Liver (tissue), 9 donors: Measurements from ENCODE around the gene CALY. TPM values are rescaled to one million over a fixed set of nuclear protein-coding genes. Genes with fewer than 3 reads are reported as not detected.
A peak's percentile ranks its signal among the peaks of the same experiment; 100 is the strongest.

Source experiments
- DNase-seq: peaks from one replicate; pipeline ENCODE4 v3.0.0-alpha.2; 2017; ENCODE audit warnings: low spot score
- H3K27ac ChIP-seq, 2 donors: one replicate each; pipeline ENCODE4 v1.7.0; 2013; ENCODE audit warnings: inconsistent platforms in 2 of 2, low read length in 2 of 2, control low read depth in 1 of 2, low read depth in 1 of 2, mild to moderate bottlenecking in 1 of 2
- H3K27me3 ChIP-seq, 4 donors: one replicate each; pipeline versions ENCODE4 v1.6.1 to v1.7.0; 2013; ENCODE audit warnings: low read length in 3 of 4, inconsistent platforms in 1 of 4, mild to moderate bottlenecking in 1 of 4, moderate library complexity in 1 of 4; ENCODE audit not compliant: control insufficient read depth in 4 of 4, insufficient read depth in 4 of 4
- H3K36me3 ChIP-seq, 4 donors: one replicate each; pipeline versions ENCODE4 v1.6.1 to v1.7.0; 2013; ENCODE audit warnings: low read length in 3 of 4, mild to moderate bottlenecking in 3 of 4, low read depth in 1 of 4, moderate library complexity in 1 of 4; ENCODE audit not compliant: control insufficient read depth in 4 of 4, insufficient read depth in 3 of 4
- H3K4me1 ChIP-seq, 4 donors: one replicate each; pipeline versions ENCODE4 v1.6.1 to v1.7.0; 2013; ENCODE audit warnings: low read length in 3 of 4, mild to moderate bottlenecking in 3 of 4, moderate library complexity in 1 of 4; ENCODE audit not compliant: control insufficient read depth in 4 of 4, insufficient read depth in 4 of 4
- H3K4me3 ChIP-seq, 3 donors: one replicate each; pipeline versions ENCODE4 v1.6.1 to v1.7.0; 2013; ENCODE audit warnings: low read length in 3 of 3, control low read depth in 1 of 3, low read depth in 1 of 3, mild to moderate bottlenecking in 1 of 3
- H3K9ac ChIP-seq, 2 donors: one replicate each; pipeline ENCODE4 v1.7.0; 2013; ENCODE audit warnings: low read length in 2 of 2, mild to moderate bottlenecking in 2 of 2, moderate library complexity in 2 of 2, control low read depth in 1 of 2, low read depth in 1 of 2
- H3K9me3 ChIP-seq, 4 donors: one replicate each; pipeline versions ENCODE4 v1.6.1 to v1.7.0; 2013; ENCODE audit warnings: low read length in 3 of 4; ENCODE audit not compliant: control insufficient read depth in 4 of 4
- EGR1 ChIP-seq, 2 donors: IDR thresholded peaks; 2 replicates each; pipeline ENCODE4 v1.6.1; 2016 to 2018; ENCODE audit warnings: antibody characterized with exemption in 2 of 2, low read depth in 2 of 2
- FOXA1 ChIP-seq: IDR thresholded peaks from 2 replicates; pipeline ENCODE4 v1.6.1; 2016; ENCODE audit warnings: antibody characterized with exemption
- FOXA2 ChIP-seq: IDR thresholded peaks from 2 replicates; pipeline ENCODE4 v1.6.1; 2016; ENCODE audit warnings: antibody characterized with exemption
- GABPA ChIP-seq, 2 donors: IDR thresholded peaks in 1 of 2; conservative IDR thresholded peaks in 1 of 2; 2 replicates each; pipeline ENCODE4 v1.6.1; 2016; ENCODE audit warnings: antibody characterized with exemption in 2 of 2, mild to moderate bottlenecking in 1 of 2, moderate library complexity in 1 of 2
- HNF4A ChIP-seq, 2 donors: conservative IDR thresholded peaks; 2 replicates each; pipeline ENCODE4 v1.6.1; 2016; ENCODE audit warnings: antibody characterized with exemption in 2 of 2, mild to moderate bottlenecking in 2 of 2
- HNF4G ChIP-seq: IDR thresholded peaks from 2 replicates; pipeline ENCODE4 v1.6.1; 2016; ENCODE audit warnings: antibody characterized with exemption
- JUND ChIP-seq, 2 donors: IDR thresholded peaks; 2 replicates each; pipeline ENCODE4 v1.6.1; 2016; ENCODE audit warnings: antibody characterized with exemption in 2 of 2
- NR2F2 ChIP-seq: IDR thresholded peaks from 2 replicates; pipeline ENCODE4 v1.6.1; 2016; ENCODE audit warnings: antibody characterized with exemption
- RXRA ChIP-seq, 2 donors: IDR thresholded peaks; 2 replicates each; pipeline ENCODE4 v1.6.1; 2017 to 2018; ENCODE audit warnings: antibody characterized with exemption in 2 of 2, mild to moderate bottlenecking in 1 of 2
- SP1 ChIP-seq: IDR thresholded peaks from 2 replicates; pipeline ENCODE4 v1.6.1; 2018; ENCODE audit warnings: antibody characterized with exemption, mild to moderate bottlenecking
- TAF1 ChIP-seq: conservative IDR thresholded peaks from 2 replicates; pipeline ENCODE4 v1.6.1; 2016; ENCODE audit warnings: antibody characterized with exemption, mild to moderate bottlenecking
- YY1 ChIP-seq: IDR thresholded peaks from 2 replicates; pipeline ENCODE4 v1.6.1; 2016; ENCODE audit warnings: antibody characterized with exemption, mild to moderate bottlenecking
- WGBS: extraction: QIAGEN DNeasy Blood & Tissue Kit; methylation state at CpG from one replicate; pipeline ENCODE4 v1.1.7; 2013; 5-methylcytosine and 5-hydroxymethylcytosine counted together
- polyA plus RNA-seq, 2 donors: library from polyadenylated mRNA; stranded (reverse) in 1 of 2; unstranded in 1 of 2; fragments of 200-250 nt in 1 of 2; fragments of >200 nt in 1 of 2; fragmentation: Nextera tagmentation in 1 of 2; extraction: Ambion mirVana in 1 of 2; gene quantifications; one replicate each; pipeline versions ENCODE4 v1.2.1 to v1.2.3, GENCODE V29; 2013 to 2015
- total RNA-seq, 2 donors: library from RNA; depleted of rRNA; stranded (reverse); fragments of >200 nt; gene quantifications; one replicate each; pipeline ENCODE4 v1.2.3, GENCODE V29; 2014
- TF ChIP-seq, protein P1 (sequence below): IDR thresholded peaks from 2 replicates; pipeline ENCODE4 v1.6.1; 2016; ENCODE audit warnings: antibody characterized with exemption
- TF ChIP-seq, protein P2 (sequence below): IDR thresholded peaks from 2 replicates; pipeline ENCODE4 v1.6.1; 2016; ENCODE audit warnings: antibody characterized with exemption, mild to moderate bottlenecking
- TF ChIP-seq, protein P3 (sequence below): fragments of 150-350 bp; IDR thresholded peaks from 2 replicates; pipeline ENCODE4 v1.5.1; 2017; ENCODE audit warnings: improper control_type of control experiment, low read depth, low read length; ENCODE audit not compliant: missing input control
- TF ChIP-seq, protein P4 (sequence below): IDR thresholded peaks from 2 replicates; pipeline ENCODE4 v1.6.1; 2016; ENCODE audit warnings: antibody characterized with exemption
- donor health status: healthy.
- donor health status: healthy.
- donor health status: healthy.
- donor health status: healthy.
- donor health status: healthy.

The CALY gene
- total and polyA plus RNA-seq, 4 donors = 0.07 TPM; not detected in 3

DNA sequence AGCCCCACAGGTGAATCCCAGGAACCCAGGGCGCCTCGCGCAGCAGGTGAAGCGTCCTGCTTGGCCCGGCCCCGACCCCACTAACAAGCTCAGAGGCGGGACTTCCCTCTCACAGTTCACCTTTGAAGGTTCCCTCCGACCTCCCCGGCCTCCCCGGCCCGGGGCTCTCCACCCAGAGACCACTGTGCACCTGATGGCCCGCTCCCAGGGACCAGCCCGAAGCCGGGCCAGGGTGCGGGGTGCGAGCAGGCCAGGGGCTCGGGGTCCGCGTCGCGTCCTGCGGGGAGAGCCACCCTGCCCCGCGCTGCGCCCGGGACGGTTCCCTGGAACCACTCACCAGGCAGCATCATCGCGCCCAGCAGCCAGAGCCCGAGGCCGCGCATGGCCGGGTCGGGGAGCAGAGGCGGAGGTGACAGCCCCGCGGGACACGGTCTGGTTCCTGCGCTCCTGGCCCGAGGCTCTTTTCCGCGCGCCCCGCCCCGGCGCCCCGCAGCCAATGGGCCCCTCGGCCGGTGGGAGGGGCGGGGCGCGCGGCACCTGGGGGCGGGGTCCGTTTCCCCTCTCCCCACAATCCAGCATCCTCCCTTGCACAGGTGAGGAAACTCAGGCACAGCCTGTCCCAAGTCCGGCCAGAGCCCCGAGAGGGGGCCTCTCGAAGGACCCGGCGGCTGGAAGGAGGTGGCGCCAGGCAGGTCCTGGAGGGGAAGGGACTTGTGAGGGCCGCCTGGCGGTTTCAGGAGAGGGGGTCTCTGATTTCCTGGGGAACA lies 60.1 kb downstream of the CALY start, which contains the start of gene ADAM8:
Gene ADAM8 (minus strand): TSS at position 434 of the 767 bp plus-strand sequence. CDS start 51 bp downstream, at position 383.
- Histone ChIP-seq H3K4me3 (peak within 1 kb of the TSS in 1 of 3 donors; percentile 16), H3K27ac (peak within 1 kb of the TSS; percentile 64 to 84), H3K27me3 (no peaks in the 10 kb centered on the region), H3K4me1 (peaks cover 12 to 36% (median 27%) of the 10 kb centered on the region in 4 donors), H3K9me3 (no peaks in the 10 kb centered on the region), H3K36me3 (peaks cover 3 to 16% (median 5%) of the 10 kb centered on the region in 4 donors), H3K9ac (peak within 1 kb of the TSS in 1 of 2 donors; percentile 53)
- WGBS = 22% methylated on average over 63 of the region's 63 CpGs
- DNase-seq = no peak
- no peak for TF ChIP-seq RXRA (IDR thresholded peaks at IDR 0.05)
- no peak for TF ChIP-seq GABPA (IDR thresholded peaks at IDR 0.05 in 1 of 2, conservative IDR thresholded peaks at IDR 0.05 in 1 of 2)
- no peak for TF ChIP-seq SP1
- TF ChIP-seq TAF1 = no peak
- TF ChIP-seq, protein P1, sequence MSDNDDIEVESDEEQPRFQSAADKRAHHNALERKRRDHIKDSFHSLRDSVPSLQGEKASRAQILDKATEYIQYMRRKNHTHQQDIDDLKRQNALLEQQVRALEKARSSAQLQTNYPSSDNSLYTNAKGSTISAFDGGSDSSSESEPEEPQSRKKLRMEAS = no peak
- TF ChIP-seq HNF4G = no peak
- TF ChIP-seq, protein P2, sequence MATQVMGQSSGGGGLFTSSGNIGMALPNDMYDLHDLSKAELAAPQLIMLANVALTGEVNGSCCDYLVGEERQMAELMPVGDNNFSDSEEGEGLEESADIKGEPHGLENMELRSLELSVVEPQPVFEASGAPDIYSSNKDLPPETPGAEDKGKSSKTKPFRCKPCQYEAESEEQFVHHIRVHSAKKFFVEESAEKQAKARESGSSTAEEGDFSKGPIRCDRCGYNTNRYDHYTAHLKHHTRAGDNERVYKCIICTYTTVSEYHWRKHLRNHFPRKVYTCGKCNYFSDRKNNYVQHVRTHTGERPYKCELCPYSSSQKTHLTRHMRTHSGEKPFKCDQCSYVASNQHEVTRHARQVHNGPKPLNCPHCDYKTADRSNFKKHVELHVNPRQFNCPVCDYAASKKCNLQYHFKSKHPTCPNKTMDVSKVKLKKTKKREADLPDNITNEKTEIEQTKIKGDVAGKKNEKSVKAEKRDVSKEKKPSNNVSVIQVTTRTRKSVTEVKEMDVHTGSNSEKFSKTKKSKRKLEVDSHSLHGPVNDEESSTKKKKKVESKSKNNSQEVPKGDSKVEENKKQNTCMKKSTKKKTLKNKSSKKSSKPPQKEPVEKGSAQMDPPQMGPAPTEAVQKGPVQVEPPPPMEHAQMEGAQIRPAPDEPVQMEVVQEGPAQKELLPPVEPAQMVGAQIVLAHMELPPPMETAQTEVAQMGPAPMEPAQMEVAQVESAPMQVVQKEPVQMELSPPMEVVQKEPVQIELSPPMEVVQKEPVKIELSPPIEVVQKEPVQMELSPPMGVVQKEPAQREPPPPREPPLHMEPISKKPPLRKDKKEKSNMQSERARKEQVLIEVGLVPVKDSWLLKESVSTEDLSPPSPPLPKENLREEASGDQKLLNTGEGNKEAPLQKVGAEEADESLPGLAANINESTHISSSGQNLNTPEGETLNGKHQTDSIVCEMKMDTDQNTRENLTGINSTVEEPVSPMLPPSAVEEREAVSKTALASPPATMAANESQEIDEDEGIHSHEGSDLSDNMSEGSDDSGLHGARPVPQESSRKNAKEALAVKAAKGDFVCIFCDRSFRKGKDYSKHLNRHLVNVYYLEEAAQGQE = no peak
- TF ChIP-seq YY1 = no peak
- TF ChIP-seq, protein P3, sequence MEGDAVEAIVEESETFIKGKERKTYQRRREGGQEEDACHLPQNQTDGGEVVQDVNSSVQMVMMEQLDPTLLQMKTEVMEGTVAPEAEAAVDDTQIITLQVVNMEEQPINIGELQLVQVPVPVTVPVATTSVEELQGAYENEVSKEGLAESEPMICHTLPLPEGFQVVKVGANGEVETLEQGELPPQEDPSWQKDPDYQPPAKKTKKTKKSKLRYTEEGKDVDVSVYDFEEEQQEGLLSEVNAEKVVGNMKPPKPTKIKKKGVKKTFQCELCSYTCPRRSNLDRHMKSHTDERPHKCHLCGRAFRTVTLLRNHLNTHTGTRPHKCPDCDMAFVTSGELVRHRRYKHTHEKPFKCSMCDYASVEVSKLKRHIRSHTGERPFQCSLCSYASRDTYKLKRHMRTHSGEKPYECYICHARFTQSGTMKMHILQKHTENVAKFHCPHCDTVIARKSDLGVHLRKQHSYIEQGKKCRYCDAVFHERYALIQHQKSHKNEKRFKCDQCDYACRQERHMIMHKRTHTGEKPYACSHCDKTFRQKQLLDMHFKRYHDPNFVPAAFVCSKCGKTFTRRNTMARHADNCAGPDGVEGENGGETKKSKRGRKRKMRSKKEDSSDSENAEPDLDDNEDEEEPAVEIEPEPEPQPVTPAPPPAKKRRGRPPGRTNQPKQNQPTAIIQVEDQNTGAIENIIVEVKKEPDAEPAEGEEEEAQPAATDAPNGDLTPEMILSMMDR = no peak
- no peak for TF ChIP-seq HNF4A (conservative IDR thresholded peaks at IDR 0.05)
- TF ChIP-seq EGR1 (IDR thresholded peaks at IDR 0.05; ENCODE audit: low read depth in 2 of 2) = no peak
- no peak for TF ChIP-seq JUND (IDR thresholded peaks at IDR 0.05)
- TF ChIP-seq, protein P4, sequence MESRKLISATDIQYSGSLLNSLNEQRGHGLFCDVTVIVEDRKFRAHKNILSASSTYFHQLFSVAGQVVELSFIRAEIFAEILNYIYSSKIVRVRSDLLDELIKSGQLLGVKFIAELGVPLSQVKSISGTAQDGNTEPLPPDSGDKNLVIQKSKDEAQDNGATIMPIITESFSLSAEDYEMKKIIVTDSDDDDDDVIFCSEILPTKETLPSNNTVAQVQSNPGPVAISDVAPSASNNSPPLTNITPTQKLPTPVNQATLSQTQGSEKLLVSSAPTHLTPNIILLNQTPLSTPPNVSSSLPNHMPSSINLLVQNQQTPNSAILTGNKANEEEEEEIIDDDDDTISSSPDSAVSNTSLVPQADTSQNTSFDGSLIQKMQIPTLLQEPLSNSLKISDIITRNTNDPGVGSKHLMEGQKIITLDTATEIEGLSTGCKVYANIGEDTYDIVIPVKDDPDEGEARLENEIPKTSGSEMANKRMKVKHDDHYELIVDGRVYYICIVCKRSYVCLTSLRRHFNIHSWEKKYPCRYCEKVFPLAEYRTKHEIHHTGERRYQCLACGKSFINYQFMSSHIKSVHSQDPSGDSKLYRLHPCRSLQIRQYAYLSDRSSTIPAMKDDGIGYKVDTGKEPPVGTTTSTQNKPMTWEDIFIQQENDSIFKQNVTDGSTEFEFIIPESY = no peak
- no peak for TF ChIP-seq NR2F2
- TF ChIP-seq FOXA2 = no peak
- no peak for TF ChIP-seq FOXA1
